WI38 (cell line): Measurements from ENCODE around the gene KCTD17.

Experiments
- H3K4me3 ChIP-seq: 2 replicates; pipeline ENCODE4 v1.5.1; 2011; ENCODE audit warnings: low read depth, mild to moderate bottlenecking, control low read depth, low read length
- CTCF ChIP-seq: IDR thresholded peaks from 2 replicates; pipeline ENCODE4 v1.5.1; 2012; ENCODE audit warnings: low read depth, mild to moderate bottlenecking, control low read depth, low read length

The KCTD17 gene

GRCh38 chr22:37062702-37063381 lies 11.3 kb downstream of the KCTD17 start:
- no peak for TF ChIP-seq CTCF
- no peak overlapping the region for H3K4me3 ChIP-seq

GRCh38 chr22:37063431-37064420 lies 12.2 kb downstream of the KCTD17 start:
- no peak overlapping the region for H3K4me3 ChIP-seq
- no peak for TF ChIP-seq CTCF

- H3K4me3 ChIP-seq: no peak overlapping the region
Observed at GRCh38 chr22:37064553-37064952, 13.0 kb downstream of the KCTD17 start.

GRCh38 chr22:37065180-37065579 lies 13.6 kb downstream of the KCTD17 start:
- TF ChIP-seq CTCF: no peak
- no peak overlapping the region for H3K4me3 ChIP-seq

More at GRCh38 chr22:37064553-37064952, 13.0 kb downstream of the KCTD17 start:
- TF ChIP-seq CTCF: no peak

GRCh38 chr22:37065961-37066360 lies 14.4 kb downstream of the KCTD17 start:
- no peak for TF ChIP-seq CTCF
- H3K4me3 ChIP-seq: no peak overlapping the region

DNA sequence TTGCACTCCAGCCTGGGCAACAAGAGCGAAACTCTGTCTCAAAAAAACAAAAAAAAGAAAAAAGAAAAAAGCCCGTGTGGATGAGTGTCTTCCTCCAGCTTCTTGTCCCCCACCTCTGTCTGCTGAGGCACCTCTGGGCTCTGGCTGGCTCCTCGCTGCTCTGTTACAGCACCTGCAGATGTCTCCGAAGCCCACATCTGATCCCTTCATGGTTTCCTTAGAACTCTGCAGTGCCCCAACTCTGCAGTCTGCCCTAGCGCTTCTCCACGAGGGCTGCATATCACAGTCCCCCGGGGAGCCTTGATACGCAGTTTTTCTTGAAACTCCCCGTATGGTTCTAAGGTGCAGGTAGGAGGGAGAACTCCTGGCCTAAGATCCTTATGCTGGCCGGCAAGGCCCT lies 15.9 kb downstream of the KCTD17 start:
- TF ChIP-seq CTCF: no peak

DNA sequence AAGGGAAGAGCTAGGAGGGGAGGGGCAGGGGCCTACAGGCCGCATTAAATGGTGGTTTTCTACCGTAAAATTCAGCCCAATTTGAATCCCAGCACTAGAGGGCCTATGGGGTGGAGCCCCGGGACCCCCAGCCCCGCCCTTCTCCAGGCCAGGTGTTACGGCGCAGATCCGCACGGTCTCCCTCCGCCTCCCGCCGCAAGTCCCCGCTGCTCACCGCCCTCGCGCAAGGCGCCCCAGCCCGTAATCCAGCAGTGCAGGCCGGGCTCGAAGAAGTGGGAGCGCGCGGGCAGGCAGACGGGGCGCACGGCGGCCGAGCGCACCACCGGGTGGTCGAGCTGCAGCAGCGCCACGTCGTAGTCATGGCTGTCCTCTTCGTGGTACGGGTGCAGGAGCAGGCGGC lies 17.3 kb downstream of the KCTD17 start:
- no peak for TF ChIP-seq CTCF
- H3K4me3 ChIP-seq: no peak overlapping the region

More for the DNA sequence above, 15.9 kb downstream of the KCTD17 start:
- no peak overlapping the region for H3K4me3 ChIP-seq
